SK-N-MC (cell line): ENCODE results near the gene UNC13A.

Experiments
- DNase-seq: peaks from one replicate; pipeline ENCODE4 v3.0.0-alpha.2; 2011; ENCODE audit warnings: low read depth, low spot score
- H3K27ac ChIP-seq: fragments of 200-600 bp; sonication (generic); 2 replicates; pipeline ENCODE4 v1.5.1; 2016; ENCODE audit warnings: mixed run types
- H3K36me3 ChIP-seq: fragments of 200-600 bp; sonication (generic); 2 replicates; pipeline ENCODE4 v1.6.1; 2017; ENCODE audit warnings: antibody characterized with exemption, low read length, mixed read lengths; ENCODE audit not compliant: insufficient read depth
- H3K4me3 ChIP-seq: fragments of 200-600 bp; sonication (generic); 2 replicates; pipeline ENCODE4 v1.5.1; 2016
- H3K9ac ChIP-seq: fragments of 200-600 bp; sonication (generic); 2 replicates; pipeline ENCODE4 v1.8.0; 2017; ENCODE audit warnings: mixed run types, mixed read lengths; ENCODE audit not compliant: insufficient read length
- H3K9me3 ChIP-seq: fragments of 200-600 bp; sonication (generic); 2 replicates; pipeline ENCODE4 v1.6.1; 2017; ENCODE audit warnings: low read depth, mild to moderate bottlenecking, antibody characterized with exemption, low read length, moderate library complexity, mixed read lengths
- EZH2 ChIP-seq: fragments of 200-600 bp; sonication (generic); IDR thresholded peaks from one replicate; pipeline ENCODE4 v1.6.1; 2017; ENCODE audit warnings: antibody characterized with exemption
- FOXP2 ChIP-seq: optimal IDR thresholded peaks from 2 replicates; pipeline ENCODE3; 2011; ENCODE audit warnings: mild to moderate bottlenecking, moderate library complexity; ENCODE audit not compliant: insufficient read depth; ENCODE audit errors: extremely low read length, control extremely low read depth
- POLR2AphosphoS5 ChIP-seq: IDR thresholded peaks from 2 replicates; pipeline ENCODE4 v1.6.1; 2012; ENCODE audit warnings: mild to moderate bottlenecking, low read depth, low read length, borderline replicate concordance

The UNC13A gene

GRCh38 chr19:17658666-17659065 lies 29.5 kb downstream of the UNC13A start:
- Histone ChIP-seq H3K4me3 (no peak overlapping the region), H3K27ac (no peak overlapping the region), H3K9ac (no peak overlapping the region), H3K9me3 (no peaks in the 10 kb centered on the region), H3K36me3 (no peaks in the 10 kb centered on the region)
- DNase-seq, result no peak
- no peak for TF ChIP-seq POLR2AphosphoS5
- TF ChIP-seq EZH2, result no peak
- no peak for TF ChIP-seq FOXP2

GRCh38 chr19:17658240-17658639 lies 29.9 kb downstream of the UNC13A start:
- no peak for DNase-seq
- Histone ChIP-seq H3K9me3 (no peaks in the 10 kb centered on the region), H3K4me3 (no peak overlapping the region), H3K27ac (no peak overlapping the region), H3K9ac (no peak overlapping the region), H3K36me3 (no peaks in the 10 kb centered on the region)
- TF ChIP-seq FOXP2, result no peak
- TF ChIP-seq EZH2, result no peak
- no peak for TF ChIP-seq POLR2AphosphoS5

GRCh38 chr19:17656970-17657369 lies 31.2 kb downstream of the UNC13A start:
- no peaks in the 10 kb centered on the region for H3K36me3 ChIP-seq
- no peak for DNase-seq
- no peaks in the 10 kb centered on the region for H3K9me3 ChIP-seq
- no peak overlapping the region for H3K4me3 ChIP-seq
- no peak overlapping the region for H3K9ac ChIP-seq
- no peak for TF ChIP-seq FOXP2
- no peak for TF ChIP-seq POLR2AphosphoS5
- TF ChIP-seq EZH2, result no peak
- H3K27ac ChIP-seq, result no peak overlapping the region

- TF ChIP-seq POLR2AphosphoS5 (no peak), EZH2 (no peak), FOXP2 (no peak)
- Histone ChIP-seq H3K36me3 (no peaks in the 10 kb centered on the region), H3K9ac (no peak overlapping the region), H3K9me3 (no peaks in the 10 kb centered on the region), H3K4me3 (no peak overlapping the region), H3K27ac (no peak overlapping the region)
- no peak for DNase-seq
Measured at GRCh38 chr19:17655751-17656472, 32.2 kb downstream of the UNC13A start.

- Histone ChIP-seq H3K4me3 (no peak overlapping the region), H3K9me3 (no peaks in the 10 kb centered on the region), H3K9ac (no peak overlapping the region), H3K27ac (no peak overlapping the region), H3K36me3 (no peaks in the 10 kb centered on the region)
- TF ChIP-seq EZH2 (no peak), POLR2AphosphoS5 (no peak), FOXP2 (no peak)
- no peak for DNase-seq
Measured at GRCh38 chr19:17654993-17655392, 33.2 kb downstream of the UNC13A start.

- TF ChIP-seq FOXP2 (no peak), EZH2 (no peak), POLR2AphosphoS5 (no peak)
- no peaks in the 10 kb centered on the region for H3K36me3 ChIP-seq
- DNase-seq, result no peak
- H3K9ac ChIP-seq, result no peak overlapping the region
- H3K9me3 ChIP-seq, result no peaks in the 10 kb centered on the region
- no peak overlapping the region for H3K27ac ChIP-seq
- no peak overlapping the region for H3K4me3 ChIP-seq
Measured at GRCh38 chr19:17652627-17653026, 35.5 kb downstream of the UNC13A start.

GRCh38 chr19:17648786-17649185 lies 39.4 kb downstream of the UNC13A start:
- H3K9me3 ChIP-seq, result no peaks in the 10 kb centered on the region
- no peak overlapping the region for H3K4me3 ChIP-seq
- TF ChIP-seq POLR2AphosphoS5 (no peak), EZH2 (no peak), FOXP2 (no peak)
- H3K36me3 ChIP-seq, result no peaks in the 10 kb centered on the region
- no peak overlapping the region for H3K27ac ChIP-seq
- no peak for DNase-seq
- H3K9ac ChIP-seq, result no peak overlapping the region

GRCh38 chr19:17648097-17648660 lies 40.0 kb downstream of the UNC13A start:
- no peak for DNase-seq
- no peak overlapping the region for H3K9ac ChIP-seq

More at GRCh38 chr19:17648097-17648660, 40.0 kb downstream of the UNC13A start:
- Histone ChIP-seq H3K4me3 (no peak overlapping the region), H3K27ac (no peak overlapping the region), H3K9me3 (no peaks in the 10 kb centered on the region), H3K36me3 (no peaks in the 10 kb centered on the region)
- TF ChIP-seq FOXP2, result no peak
- no peak for TF ChIP-seq POLR2AphosphoS5
- no peak for TF ChIP-seq EZH2
